Cerebellar nuclear complex (tissue), 1 donor: ENCODE measurements around the gene GTF2A2.
"Not testable (repeated sequence)": the region's sequence is repeated elsewhere in the genome, so short reads cannot be mapped to it uniquely, and the experiment has no call there.

Source experiments
- DNase-seq, 2 experiments: peaks; one replicate each; lab custom pipeline; 2025; lab: John Stamatoyannopoulos, UW

Gene GTF2A2

GRCh38 chr15:59674361-59674877 is 17.1 kb upstream of the GTF2A2 start:
- DNase-seq: no peak

DNA sequence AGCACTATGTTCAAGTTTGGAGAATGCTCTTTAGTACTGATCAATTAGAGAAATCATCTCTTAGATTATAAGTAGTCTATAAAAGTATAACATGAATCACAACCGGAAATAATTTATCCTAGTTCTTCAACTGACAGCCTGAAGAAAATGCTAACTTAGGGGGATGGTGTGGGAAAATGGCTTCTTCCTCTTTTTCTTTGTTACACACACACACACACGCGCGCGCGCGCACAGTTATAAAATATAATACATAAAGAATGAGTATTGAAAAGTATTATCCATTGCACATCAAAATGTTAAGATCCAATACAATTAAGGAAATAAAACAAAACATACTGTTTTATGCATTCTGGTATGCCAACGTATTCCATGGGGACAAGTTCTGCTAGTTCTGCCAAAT is 11.2 kb upstream of the GTF2A2 start:
- no peak for DNase-seq

DNA sequence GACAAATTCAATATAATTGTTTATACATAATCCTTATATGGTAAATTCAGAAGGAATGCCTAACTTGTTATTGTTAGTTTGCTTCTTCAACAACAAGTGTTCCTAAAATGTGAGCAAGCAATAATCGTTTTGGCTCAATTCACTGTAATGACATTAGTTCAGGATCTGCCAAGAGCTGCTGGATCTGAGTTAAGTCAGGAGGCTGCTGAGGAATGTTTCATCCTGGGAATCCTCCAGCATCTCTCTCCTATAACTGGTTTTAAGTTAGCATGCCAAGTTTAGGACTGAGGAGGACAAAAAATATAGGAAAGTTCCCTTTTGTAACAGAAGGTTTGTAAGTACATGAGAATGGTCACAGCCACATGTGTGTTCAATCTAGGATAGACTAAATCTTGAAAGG is 4.9 kb upstream of the GTF2A2 start:
- no peak for DNase-seq

- no peak for DNase-seq
Measured at GRCh38 chr15:59659366-59659765, 2.1 kb upstream of the GTF2A2 start.

GRCh38 chr15:59657635-59658125 is 365 bp upstream of the GTF2A2 start:
- no peak for DNase-seq

- DNase-seq: no peak
Measured at GRCh38 chr15:59654046-59654445, 3.3 kb downstream of the GTF2A2 start.

- no peak for DNase-seq
Measured at GRCh38 chr15:59649603-59650002, 7.7 kb downstream of the GTF2A2 start.

GRCh38 chr15:59647085-59647484 is 10.2 kb downstream of the GTF2A2 start:
- no peak for DNase-seq

- no peak for DNase-seq
Measured at GRCh38 chr15:59646277-59646676, 11.0 kb downstream of the GTF2A2 start.

- DNase-seq: not testable (repeated sequence)
Measured at GRCh38 chr15:59645812-59646211, 11.5 kb downstream of the GTF2A2 start.

DNA sequence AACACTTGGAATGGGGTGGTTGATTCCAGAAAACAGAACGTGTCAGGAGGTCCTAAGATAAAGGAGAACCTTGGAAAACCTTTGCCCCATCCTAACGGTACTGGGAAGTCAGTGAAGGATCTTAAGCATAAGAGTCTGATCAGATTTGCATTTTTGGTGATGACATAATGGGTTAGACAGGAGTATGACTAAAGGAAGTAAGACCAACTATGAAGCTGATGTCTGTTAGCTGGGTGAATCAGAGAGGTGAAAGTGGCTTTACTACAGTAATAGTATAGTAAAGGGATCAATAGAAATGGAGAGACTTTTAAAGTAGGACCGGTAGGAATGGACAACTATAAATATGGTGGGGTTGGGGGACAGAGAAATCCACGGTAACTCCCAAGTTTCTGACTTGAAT is 12.6 kb downstream of the GTF2A2 start:
- no peak for DNase-seq

GRCh38 chr15:59642351-59642750 is 15.0 kb downstream of the GTF2A2 start:
- DNase-seq: no peak

DNA sequence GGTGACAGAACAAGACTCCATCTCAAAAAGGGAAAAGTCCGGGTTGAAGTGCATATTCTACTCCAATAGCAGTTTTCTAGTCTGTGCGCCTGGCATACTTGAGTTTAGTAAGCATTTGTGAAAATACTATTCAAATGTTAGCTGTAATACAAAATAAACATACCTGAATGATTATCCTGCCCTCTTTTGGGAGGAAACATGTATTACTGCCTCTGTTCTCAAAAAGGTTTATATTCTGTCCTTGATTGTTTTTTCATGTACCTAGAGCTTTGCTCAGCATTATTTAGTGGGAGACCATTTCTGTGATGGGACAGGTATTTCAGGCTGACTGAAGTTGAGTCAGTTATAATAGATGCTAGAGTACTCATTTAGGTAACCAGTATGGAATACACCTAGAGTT is 19.8 kb downstream of the GTF2A2 start:
- not testable (repeated sequence) for DNase-seq

DNA sequence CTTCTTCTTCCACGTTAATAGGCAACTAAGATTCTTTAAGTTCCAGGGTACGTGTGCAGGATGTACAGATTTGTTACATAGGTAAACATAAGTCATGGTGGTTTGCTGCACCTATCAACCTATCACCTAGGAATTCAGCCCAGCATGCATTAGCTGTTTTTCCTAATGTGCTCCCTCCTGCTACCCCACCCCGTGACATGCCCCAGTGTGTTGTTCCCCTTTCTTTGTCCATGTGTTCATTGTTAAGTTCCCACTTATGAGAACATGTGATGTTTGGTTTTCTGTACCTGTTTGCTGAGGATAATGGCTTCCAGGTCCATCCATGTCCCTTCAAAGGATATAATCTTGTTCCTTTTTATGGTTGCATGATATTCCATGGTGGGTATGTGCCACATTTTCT is 21.1 kb downstream of the GTF2A2 start:
- DNase-seq: no peak

- no peak for DNase-seq
Measured at GRCh38 chr15:59632714-59633113, 24.6 kb downstream of the GTF2A2 start.

DNA sequence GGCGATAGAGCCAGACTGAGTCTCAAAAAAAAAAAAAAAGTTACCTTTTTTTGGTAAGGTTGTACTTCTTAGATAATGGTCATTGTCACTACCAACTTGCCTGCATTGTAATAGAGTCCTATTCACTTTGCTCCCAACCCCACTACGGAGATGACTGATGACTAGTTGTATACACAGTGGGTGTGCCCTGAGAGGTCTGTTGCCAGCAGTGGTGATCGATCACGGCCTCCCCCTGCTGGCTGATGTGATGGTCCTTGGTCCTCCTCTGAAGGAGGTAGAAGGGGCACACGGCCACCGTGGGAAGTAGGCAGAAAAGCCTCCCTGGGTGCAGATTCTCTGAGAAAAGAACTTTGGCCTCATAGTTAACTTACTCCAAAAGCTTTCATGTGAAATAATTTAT is 35.0 kb downstream of the GTF2A2 start:
- DNase-seq: no peak

- no peak for DNase-seq
Measured at GRCh38 chr15:59618406-59618805, 38.9 kb downstream of the GTF2A2 start.

DNA sequence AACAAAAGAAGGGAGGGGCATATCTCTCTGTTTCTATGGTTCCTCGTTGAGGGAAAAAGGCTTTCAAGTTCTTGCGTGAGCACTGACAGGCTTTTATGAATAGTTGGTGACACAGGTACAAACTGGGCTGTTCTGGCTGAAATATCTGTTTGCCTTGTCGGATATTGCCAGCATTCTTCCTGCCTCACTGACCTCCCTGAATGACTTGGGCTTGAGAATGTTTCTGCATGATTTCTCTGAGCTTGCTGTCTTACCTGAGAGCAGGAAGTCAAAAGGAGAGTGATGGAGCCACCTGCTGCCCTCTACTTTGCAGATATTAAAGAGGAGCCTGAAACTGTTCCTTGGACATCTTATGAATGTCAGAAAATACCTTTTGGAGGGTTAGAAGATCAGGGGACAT is 40.9 kb downstream of the GTF2A2 start:
- no peak for DNase-seq

DNA sequence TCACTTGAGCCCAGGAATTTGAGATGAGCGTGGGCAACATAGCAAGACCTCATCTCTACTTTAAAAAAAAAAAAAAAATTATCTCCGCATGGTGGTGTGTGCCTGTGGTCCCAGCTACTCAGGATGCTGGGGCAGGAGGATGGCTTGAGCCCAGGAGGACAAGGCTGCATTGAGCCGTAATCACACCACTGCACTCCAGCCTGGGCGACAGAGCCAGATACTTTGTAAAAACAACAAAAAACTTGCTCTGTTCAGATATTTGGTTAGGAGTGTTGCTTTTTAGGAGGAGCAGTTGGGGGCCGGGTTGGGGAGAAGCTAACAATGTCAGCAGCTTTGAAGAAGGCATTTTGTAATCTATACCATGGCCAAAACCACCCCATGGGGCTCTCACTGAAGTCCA is 41.7 kb downstream of the GTF2A2 start:
- DNase-seq: no peak

DNA sequence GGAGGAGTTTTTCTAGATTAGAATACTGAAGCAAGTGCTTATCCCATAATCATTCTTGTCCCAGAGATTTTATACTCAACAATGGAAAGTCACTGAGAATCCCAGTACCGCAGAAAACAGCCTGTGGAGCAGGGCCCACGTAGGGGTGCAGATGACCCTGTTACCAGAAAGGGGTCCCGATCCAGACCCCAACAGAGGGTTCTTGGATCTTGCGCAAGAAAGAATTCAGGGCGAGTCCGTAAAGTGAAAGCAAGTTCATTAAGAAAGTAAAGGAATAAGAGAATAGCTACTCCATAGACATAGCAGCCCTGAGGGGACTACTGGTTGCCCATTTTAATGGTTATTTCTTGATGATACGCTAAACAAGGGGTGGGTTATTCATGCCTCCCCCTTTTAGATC is 43.2 kb downstream of the GTF2A2 start:
- no peak for DNase-seq

DNA sequence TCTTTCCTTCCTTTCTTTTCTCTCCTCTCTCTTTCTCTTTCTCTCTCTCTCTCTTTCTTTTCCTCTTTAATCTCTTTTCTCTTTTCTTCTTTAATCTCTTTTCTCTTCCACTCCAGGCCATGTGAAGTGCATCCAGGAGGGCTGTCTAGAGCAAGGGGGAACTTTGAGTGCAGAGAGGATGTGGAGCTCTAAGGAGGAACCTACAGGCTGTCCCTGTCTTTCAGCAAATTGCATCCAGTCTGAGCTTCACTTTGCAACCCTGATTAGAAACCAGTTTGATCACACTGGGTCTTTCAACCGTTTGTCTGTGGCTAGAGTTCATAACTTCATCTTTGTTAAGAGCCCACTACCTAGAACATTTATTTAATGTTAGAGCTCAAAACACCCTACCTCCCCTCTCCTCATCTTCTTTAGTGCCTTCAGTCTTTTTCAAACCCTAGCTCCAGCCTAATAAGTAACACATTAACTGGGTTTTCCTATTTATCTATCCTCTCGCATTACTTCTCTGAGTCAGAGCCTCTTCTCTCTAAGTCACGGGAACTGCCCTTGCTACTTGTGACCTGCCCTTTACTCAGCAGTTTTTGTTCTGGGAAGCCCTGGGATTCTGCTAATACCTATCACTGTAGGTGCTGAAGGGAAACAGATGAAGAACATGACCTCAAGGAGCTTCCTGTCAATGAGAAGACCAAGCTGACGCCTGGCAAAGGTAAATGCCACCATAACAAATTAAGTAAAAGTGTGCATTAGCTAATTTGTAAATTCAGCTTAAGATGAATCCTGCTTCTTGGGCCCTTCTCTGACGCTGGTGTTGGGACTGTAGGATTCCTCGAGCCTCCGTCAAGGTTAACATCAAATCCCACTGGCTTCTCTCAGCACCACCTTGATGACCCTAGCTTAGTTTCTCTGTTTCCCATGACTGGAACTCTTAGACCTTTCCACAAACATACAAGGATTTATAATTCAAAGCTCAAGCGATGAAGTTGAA is 45.7 kb downstream of the GTF2A2 start, which contains the start of gene GCNT3:
Gene GCNT3 (plus strand): TSS at position 508 of the 985 bp plus-strand sequence. CDS start 6,456 bp downstream, outside the sequence.
- no peak for DNase-seq

GRCh38 chr15:59609730-59610712 is 47.3 kb downstream of the GTF2A2 start:
- DNase-seq: no peak
